Epidermal melanocyte (primary cell): Measurements from ENCODE around the gene SCAP.

Source experiments
- DNase-seq: peaks from one replicate; pipeline ENCODE4 v3.0.0; 2011; ENCODE audit warnings: low spot score; ENCODE audit not compliant: insufficient read length

SCAP gene

DNA sequence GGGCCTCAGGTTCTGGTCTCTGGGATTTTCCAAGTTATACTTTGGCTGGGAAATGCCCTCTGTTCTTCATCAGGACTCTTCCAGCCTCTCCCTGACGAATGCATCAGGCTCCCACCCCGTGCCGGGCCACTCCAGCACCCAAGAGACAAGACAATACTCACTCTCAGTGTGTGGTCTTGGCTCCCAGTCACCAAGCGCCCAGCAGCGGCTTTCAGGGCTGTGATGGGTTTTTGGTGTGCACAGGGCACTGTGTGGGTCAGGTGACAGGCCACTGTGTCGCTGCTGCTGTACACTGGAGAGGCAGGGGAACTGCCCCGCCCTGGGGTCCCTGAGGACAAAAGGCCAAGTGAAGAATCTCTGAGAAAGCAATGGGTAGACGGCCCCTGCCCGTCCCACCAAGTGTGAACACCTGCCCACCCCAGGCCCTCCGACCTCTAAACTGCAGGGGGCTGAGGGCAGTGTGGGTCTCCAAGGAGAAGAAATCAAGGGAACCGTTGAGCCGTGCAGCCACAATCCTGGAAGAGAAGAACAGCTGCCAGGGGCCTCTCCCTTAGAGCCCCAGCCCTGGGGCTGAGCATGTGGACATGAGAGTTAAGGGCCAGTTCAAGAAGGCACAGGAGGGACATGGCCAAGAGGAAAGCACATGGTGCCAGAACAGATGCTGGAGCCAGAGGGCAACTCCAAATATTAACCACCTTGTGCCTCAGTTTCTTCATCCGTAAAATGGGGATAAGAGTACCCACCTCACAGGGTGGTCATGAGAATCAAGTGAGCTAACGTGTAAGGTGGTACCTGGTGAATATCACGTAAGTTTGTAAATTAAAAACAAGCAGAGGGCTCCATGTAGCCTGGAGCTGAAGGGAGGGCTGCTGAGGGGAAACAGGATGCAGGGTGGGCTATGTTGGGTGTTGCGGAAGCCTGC is 60.8 kb downstream of the SCAP start:
- no peak for DNase-seq

DNA sequence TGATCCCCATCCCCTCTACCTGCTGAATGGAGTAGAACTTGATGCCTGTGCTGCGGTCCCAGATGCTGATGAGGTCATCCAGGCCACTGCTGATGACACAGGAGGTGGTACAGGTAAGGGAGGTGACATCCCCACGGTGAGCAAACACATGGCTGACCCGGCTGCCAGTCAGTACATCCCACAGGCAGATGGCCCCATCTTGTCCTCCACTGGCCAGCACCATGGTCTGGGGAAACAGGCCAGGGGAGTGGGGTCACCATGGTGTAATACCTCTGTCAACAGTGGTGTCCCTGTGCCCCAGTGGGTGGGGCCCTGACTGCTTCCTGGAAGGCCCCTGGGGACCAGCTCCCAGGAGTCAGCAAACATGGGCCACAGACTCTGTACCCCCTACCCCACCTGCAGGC is 61.6 kb downstream of the SCAP start:
- DNase-seq: no peak

DNA sequence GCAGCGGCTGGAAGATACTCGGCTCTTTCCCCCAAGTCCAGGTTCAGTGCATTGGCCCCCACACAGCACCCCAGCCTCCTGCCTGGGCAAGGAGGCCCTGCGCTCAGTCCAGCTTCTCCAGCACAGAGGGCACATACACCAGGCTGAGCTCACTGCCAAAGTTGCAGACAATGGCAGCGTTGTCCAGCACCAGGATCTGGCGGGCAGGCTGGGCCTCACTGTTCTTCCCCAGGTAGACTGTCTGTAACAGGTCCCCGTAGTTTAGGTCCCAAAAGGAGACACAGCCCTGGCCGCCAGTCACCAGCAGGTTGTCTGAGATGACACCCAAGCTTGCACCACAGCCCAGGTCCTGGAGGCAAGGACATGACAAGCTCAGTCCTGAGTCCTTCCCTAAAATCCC is 62.0 kb downstream of the SCAP start:
- DNase-seq: no peak

DNA sequence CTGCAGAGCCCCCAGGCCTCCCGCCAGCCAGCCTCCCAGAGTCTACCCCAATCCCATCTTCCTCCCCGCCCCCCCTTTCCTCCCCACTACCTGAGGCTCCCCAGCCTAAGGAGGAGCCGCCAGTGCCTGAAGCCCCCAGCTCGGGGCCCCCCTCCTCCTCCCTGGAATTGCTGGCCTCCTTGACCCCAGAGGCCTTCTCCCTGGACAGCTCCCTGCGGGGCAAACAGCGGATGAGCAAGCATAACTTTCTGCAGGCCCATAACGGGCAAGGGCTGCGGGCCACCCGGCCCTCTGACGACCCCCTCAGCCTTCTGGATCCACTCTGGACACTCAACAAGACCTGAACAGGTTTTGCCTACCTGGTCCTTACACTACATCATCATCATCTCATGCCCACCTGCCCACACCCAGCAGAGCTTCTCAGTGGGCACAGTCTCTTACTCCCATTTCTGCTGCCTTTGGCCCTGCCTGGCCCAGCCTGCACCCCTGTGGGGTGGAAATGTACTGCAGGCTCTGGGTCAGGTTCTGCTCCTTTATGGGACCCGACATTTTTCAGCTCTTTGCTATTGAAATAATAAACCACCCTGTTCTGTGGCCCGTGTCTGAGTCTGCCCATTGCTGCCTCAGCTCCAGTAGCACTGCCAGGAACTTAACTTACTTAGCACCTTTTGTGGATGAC is 62.8 kb downstream of the SCAP start:
- DNase-seq: no peak

DNA sequence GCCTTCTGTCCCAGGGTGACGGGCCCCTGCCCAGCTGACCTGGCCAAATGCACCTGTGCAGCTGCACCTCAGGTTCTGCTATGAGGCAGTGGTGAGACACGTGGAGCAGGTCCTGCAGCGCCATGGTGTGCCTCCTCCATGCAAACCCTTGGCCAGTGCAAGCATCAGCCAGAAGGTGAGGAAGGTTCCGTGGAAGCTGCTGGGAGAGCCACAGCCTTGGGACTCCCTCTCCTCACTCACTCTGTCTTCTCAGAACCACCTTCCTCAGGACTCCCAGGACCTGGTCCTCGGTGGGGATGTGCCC is 63.3 kb downstream of the SCAP start:
- no peak for DNase-seq

DNA sequence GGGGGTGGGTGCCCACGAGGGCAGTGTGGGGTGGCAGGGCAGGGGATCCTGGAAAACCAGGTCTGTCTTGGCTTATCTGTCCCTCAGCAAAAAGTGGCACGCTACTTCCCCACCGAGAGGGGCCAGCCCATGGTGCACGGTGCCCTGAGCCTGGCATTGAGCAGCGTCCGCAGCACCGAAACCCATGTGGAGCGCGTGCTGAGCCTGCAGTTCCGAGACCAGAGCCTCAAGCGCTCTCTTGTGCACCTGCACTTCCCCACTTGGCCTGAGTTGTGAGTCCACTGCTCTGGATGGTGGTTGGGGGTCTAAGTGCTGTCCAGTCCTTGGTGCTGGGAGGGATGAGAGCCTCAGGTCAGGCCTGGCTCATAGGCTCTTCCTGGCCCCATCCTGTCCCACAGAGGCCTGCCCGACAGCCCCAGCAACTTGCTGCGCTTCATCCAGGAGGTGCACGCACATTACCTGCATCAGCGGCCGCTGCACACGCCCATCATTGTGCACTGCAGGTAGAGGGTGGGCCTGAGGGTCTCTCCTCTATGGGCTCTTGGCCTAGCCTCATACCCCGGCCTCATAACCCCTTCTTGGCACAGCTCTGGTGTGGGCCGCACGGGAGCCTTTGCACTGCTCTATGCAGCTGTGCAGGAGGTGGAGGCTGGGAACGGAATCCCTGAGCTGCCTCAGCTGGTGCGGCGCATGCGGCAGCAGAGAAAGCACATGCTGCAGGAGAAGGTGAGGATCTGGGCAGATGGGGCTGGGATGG is 63.9 kb downstream of the SCAP start:
- no peak for DNase-seq

DNA sequence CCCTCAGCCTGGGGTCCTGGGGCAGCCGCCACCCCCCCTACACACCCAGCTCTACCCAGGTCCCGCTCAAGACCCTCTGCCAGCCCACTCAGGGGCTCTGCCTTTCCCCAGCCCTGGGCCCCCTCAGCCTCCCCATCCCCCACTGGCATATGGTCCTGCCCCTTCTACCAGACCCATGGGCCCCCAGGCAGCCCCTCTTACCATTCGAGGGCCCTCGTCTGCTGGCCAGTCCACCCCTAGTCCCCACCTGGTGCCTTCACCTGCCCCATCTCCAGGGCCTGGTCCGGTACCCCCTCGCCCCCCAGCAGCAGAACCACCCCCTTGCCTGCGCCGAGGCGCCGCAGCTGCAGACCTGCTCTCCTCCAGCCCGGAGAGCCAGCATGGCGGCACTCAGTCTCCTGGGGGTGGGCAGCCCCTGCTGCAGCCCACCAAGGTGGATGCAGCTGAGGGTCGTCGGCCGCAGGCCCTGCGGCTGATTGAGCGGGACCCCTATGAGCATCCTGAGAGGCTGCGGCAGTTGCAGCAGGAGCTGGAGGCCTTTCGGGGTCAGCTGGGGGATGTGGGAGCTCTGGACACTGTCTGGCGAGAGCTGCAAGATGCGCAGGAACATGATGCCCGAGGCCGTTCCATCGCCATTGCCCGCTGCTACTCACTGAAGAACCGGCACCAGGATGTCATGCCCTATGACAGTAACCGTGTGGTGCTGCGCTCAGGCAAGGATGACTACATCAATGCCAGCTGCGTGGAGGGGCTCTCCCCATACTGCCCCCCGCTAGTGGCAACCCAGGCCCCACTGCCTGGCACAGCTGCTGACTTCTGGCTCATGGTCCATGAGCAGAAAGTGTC is 64.7 kb downstream of the SCAP start:
- DNase-seq: peak; percentile 15

DNA sequence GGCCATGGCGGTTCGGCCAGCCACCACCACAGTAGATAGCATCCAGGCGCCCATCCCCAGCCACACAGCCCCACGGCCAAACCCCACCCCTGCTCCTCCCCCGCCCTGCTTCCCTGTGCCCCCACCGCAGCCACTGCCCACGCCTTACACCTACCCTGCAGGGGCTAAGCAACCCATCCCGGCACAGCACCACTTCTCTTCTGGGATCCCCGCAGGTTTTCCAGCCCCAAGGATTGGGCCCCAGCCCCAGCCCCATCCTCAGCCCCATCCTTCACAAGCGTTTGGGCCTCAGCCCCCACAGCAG is 65.4 kb downstream of the SCAP start:
- peak; percentile 5 for DNase-seq

DNA sequence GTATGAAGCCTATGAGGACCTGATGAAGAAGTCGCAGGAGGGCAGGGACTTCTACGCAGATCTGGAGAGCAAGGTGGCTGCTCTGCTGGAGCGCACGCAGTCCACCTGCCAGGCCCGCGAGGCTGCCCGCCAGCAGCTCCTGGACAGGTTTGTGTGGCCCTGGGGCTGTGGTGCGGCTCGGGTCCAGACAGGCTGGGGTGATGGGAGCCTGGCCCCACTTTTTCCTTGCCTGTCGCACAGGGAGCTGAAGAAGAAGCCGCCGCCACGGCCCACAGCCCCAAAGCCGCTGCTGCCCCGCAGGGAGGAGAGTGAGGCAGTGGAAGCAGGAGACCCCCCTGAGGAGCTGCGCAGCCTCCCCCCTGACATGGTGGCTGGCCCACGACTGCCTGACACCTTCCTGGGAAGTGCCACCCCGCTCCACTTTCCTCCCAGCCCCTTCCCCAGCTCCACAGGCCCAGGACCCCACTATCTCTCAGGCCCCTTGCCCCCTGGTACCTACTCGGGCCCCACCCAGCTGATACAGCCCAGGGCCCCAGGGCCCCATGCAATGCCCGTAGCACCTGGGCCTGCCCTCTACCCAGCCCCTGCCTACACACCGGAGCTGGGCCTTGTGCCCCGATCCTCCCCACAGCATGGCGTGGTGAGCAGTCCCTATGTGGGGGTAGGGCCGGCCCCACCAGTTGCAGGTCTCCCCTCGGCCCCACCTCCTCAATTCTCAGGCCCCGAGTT is 65.9 kb downstream of the SCAP start:
- peak; percentile 6 for DNase-seq

DNA sequence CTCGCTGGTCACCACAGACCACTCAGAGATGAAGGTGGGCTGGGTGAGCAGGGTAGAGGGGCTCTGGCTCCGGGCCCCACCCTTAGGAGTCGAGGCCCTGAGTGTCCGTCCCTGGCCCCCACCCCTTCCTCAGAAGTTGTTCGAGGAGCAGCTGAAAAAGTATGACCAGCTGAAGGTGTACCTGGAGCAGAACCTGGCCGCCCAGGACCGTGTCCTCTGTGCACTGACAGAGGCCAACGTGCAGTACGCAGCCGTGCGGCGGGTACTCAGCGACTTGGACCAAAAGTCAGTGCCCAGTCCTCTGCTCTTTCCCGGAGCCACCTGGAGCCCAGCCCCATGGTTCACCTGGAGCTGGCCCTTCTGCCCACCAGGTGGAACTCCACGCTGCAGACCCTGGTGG is 66.5 kb downstream of the SCAP start:
- peak; percentile 11 for DNase-seq

DNA sequence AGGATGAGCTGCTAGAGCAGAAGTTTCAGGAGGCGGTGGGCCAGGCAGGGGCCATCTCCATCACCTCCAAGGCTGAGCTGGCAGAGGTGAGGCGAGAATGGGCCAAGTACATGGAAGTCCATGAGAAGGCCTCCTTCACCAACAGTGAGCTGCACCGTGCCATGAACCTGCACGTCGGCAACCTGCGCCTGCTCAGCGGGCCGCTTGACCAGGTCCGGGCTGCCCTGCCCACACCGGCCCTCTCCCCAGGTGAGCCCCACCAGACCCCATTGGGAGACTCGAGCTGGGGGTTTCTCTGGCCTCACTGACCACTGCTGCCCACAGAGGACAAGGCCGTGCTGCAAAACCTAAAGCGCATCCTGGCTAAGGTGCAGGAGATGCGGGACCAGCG is 66.9 kb downstream of the SCAP start:
- DNase-seq: peak; percentile 4

DNA sequence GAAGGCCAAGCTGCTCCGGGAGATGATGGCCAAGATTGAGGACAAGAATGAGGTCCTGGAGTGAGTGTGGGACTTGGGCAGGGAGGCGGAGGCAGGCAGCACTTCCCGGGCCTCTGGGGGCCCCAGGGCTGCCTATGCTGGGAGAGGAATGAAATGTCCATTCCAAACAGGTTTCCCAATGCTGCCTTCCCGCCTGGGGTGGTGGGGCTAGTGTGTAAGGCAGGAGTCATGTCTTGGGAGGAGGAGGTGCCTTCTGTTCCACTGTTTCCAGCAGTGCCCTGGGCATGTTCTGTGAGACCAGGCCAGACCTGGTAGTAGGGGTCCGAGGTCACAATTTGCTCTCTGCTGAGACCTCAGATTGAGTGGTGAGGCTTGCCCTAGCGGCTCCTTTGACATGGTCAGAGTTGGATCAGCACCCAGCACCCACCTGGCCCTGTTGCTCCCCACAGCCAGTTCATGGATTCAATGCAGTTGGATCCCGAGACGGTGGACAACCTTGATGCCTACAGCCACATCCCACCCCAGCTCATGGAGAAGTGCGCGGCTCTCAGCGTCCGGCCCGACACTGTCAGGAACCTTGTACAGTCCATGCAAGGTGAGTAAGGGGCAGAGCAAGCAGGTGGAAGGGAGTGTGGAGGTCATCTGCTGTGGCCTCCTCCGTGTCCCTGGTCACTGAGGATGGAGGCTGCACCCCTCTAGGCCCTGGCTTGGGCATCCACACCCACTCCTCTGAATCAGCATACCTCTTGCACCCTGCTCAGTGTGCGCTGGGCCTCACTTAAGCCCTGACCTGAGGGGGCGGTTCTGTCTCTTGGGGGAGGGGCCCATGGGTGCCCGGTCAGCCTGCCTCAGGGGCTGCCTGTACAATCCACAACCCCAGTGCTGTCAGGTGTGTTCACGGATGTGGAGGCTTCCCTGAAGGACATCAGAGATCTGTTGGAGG is 67.6 kb downstream of the SCAP start:
- DNase-seq: peak; percentile 12

DNA sequence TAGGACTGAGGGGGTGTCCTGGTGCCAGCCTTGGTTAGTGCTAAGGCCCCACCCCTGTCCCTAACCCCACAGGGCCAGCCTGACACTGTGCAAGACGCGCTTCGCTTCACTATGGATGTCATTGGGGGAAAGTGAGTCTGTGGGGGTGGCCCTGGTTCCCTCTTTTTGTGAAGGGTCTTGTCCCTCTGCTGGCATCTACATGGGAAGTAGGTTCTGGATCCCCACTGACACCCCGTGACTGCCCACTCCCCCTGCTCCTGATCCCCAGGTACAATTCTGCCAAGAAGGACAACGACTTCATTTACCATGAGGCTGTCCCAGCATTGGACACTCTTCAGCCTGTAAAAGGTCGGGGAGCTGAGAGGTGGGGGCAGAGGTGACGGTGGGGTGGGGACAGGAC is 68.5 kb downstream of the SCAP start:
- peak; percentile 10 for DNase-seq

DNA sequence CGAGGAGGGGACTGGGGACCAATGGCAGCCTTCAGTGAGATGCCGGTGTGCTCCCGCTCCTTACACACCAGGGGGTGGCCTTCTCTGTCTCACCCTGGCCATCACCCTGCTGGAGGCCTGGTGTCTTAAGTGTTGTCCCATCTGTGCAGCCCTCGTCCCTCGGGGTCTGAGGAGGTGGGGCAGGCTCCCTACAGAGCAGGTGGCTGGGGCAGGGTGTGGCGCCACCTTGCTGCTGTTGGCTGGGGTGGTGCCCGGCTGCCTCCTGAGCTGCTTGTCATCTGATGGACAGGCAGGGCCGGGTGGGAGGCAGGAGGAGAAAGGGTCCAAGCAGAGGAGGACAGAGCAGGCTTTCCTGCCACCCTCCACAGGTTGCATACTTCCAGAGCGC is 69.0 kb downstream of the SCAP start:
- peak; percentile 13 for DNase-seq

DNA sequence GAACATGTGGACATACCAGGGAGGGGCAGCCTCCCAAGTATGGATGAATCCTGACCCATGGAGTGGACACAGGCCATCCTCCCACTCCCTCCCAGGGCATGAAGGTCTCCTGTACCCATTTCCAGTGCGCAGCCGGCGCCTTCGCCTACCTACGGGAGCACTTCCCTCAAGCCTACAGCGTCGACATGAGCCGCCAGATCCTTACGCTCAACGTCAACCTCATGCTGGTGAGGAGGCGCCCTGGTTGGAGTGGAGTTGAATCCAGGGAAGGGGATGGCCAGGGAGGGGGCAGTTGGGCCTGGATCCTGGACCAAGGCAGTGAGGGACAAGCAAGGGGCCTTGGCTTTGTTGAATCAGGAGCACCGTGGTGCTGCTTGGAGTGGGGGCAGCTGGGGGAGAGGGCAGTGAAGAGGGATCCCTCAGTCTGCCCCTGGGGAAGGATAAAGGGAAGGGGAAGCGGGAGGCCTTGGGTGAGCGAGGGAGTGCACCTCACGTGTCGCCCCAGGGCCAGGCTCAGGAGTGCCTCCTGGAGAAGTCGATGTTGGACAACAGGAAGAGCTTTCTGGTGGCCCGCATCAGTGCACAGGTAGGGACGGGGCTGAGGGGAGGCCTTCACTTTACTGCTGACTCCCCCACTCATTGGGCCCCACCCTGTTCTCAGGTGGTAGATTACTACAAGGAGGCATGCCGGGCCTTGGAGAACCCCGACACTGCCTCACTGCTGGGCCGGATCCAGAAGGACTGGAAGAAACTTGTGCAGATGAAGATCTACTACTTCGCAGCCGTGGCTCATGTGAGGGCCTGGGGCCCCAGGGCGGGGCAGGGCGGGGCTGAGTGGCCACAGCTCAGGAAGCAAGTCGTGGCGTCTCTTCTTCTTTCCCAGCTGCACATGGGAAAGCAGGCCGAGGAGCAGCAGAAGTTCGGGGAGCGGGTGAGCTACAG is 69.7 kb downstream of the SCAP start:
- peak; percentile 5 for DNase-seq

DNA sequence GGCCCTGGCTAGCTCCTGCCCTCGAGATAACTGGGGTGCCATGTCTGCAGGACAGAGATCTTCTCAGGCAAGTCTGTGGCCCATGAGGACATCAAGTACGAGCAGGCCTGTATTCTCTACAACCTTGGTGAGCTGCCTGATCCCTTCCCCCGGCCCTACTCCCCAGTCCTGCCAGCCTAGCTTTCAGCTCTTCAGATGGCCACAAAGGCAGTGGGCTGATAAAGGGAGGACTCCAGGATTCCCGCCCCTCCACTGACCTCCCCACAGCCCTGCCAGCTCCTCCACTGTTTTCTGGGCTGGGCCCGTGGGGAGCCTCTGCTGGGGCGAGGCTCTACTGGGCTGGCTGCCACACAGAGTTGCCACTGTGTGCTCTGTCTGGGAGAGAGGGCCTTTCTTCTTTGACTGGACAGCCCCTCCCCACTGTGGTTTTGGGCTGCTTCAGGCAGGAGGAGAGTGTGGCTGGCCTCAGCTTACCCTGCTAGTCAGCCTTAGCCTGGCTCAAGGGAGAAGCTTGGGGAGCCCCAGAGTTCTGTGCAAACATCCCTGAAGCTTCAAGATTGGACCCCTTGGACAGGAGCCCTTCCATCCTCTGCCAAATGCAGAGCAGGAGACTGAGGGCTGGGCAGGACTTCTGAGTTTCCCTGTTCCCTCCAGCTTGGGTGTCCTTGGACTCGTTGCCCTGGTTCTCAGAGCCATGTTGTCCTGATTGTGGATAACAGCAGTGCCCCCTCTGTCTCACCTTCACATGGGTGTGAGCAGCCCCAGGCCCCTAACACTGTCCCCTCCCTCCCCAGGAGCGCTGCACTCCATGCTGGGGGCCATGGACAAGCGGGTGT is 70.6 kb downstream of the SCAP start:
- DNase-seq: peak; percentile 86

DNA sequence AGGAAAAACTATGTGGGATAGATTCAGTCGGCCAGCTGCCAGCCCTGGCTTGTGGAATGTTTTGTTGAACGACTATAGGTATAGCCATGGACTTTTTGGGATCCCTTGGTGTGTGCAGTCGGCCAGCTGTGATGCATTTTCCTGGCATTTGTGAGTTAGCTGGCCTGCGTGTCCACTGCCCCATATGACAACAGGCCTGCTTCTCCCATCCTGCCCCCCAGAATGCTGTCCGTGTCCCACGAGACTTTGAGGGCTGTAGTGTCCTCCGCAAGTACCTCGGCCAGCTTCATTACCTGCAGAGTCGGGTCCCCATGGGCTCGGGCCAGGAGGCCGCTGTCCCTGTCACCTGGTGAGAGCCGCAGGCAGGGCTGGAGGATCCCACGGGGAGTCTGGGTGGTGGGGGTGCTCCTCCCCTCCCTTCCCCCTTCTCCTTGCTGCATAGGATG is 71.3 kb downstream of the SCAP start:
- peak; percentile 7 for DNase-seq
